ENCODE results near the gene NINL. TPM values are rescaled to one million over a fixed set of nuclear protein-coding genes. Genes with fewer than 3 reads are reported as not detected.
"Not testable (repeated sequence)": the region's sequence is repeated elsewhere in the genome, so short reads cannot be mapped to it uniquely, and the experiment has no call there.

Gene NINL
- 4.2 and 5.2 TPM in 2 replicates for total RNA-seq (2014; rRNA removed)
- 2.4 TPM for polyA plus RNA-seq (2012)

GRCh38 chr20:25584905-25585704 lies at the start of gene NINL:
Gene NINL, minus strand, starts transcription at chr20:25585531. Its CDS starts 58,944 bp downstream, at chr20:25526587.
- peak; percentile 51 for DNase-seq (ENCODE audit: low read depth)

- no peak for DNase-seq (ENCODE audit: low read depth)
Measured at GRCh38 chr20:25632940-25633790, 47.8 kb upstream of the NINL start.

DNA sequence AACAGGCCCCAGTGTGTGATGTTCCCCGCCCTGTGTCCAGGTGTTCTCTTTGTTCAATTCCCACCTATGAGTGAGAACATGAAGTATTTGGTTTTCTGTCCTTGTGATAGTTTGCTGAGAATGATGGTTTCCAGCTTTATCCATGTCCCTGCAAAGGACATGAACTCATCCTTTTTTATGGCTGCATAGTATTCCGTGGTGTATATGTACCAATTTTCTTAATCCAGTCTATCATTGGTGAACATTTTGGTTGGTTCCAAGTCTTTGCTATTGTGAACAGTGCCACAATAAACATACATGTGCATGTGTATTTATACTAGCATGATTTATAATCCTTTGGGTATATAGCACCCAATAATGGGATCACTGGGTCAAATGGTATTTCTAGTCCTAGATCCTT lies 45.3 kb upstream of the NINL start:
- not testable (repeated sequence) for DNase-seq (ENCODE audit: low read depth)

DNA sequence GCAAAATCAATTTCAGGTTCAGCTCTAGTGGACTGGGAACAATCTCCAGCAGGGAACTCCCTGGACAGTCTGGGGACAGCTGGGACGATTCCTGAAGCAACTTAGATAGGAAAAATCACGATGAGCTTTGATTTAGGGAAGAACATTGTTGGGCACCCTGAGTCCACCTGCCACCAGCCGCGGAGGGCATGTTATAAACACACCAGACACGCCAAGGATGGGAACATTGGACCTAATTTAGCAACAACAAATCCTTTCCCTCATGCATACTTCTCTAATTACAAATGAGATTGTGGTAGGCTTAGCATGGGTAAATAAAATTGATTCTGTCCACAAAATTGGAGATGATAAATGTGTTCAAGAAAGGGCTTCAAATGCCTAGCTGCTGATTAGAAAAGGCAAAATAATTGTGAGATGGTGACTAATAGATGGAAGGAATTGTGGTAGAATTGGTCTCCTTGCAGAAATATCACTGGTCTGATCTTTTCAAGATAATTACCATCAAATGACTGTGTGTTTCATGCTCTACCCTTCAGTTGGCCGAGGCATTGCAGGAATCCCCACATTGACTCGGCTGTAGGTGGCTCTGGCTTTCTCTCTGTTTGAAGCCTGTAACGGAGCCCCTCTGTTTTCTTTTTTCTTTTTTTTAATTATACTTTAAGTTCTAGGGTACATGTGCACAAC lies 44.6 kb upstream of the NINL start:
- no peak for DNase-seq (ENCODE audit: low read depth)

DNA sequence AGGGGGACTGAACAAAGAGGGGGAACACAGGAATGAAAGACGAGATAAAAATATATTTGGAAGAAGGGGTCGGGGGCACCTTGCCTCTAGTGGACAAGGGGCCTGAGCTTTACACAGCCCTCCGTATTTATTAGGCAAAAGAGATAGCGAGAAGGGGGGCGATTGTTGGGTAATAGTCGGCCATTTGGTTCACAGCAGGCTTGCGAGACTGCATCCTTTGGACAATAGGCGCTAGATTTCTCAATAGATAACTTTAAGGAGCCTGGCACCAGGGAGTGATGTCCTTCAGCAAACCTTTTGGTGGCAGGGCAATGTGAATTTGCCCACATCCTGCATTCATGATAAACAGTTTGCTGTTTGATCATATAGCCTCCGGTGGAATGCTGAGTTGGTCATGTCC lies 41.4 kb upstream of the NINL start:
- DNase-seq (ENCODE audit: low read depth): no peak

DNA sequence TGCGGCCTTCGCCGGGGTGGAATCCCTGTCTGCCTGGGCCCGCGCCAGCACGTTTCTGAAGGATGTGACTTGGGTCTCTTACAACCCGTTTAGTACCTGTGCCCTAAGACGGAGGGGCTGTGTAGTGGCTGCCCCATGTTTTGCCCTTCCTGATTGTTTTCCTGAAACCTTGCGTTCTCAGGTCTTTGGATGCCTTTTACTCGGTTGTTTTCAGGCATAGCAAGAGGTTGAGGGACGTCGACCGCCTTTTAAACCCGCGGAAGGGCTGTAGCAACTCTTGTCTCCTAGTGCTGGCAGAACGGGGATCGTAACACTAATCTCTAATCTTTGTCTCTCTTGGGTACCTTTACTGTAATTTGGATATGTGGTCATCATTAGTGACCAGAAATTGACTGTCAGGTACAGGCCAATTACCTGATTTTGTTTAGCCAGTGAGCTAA lies 39.2 kb upstream of the NINL start:
- DNase-seq (ENCODE audit: low read depth): no peak

DNA sequence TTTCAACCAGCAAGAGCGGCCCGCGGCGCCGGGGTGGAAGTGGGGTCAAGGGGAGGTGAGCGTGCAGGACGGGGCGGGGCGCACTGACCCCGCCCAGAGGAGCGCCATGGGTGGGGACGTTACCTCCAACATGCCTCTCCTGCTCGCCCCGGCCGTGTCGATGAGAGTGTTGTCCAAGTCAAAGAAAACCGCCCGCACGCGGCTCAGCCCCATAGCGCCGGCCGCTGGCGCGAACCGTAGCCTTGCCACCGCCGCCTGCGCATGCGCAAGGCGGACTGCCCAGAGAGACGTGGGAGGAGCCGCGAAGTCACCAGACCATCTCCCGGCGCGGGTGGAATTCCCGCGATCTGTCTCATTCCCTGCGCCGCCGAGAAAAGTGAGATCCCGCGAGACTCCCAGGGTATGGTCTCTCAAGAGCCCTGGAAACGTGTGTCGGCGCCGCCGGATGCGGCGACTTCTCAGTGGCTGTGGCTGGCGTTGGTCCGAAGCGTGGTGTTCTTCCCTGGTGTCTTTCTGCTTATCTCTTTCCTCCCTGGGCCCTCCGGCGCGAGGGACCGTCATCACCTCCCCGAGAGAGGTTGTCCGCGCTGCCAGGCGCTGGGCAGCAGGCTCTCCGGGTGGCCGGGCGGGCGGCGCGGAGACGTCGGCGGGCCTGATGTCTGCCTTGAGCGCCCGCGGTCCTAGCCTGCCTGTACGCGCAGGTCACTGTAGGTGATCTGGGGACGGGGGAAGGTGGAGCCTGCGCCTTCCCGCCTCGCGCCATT lies 38.6 kb upstream of the NINL start, which contains the start of gene NANP:
Gene NANP, minus strand, starts transcription at position 279 of the 764 bp plus-strand sequence. Its CDS starts 66 bp downstream, at position 213.
- peak; percentile 98 for DNase-seq (ENCODE audit: low read depth)

- DNase-seq (ENCODE audit: low read depth): peak; percentile 35
Measured at GRCh38 chr20:25623225-25623735, 37.9 kb upstream of the NINL start.

- DNase-seq (ENCODE audit: low read depth): no peak
Measured at GRCh38 chr20:25622450-25623224, 37.3 kb upstream of the NINL start.

DNA sequence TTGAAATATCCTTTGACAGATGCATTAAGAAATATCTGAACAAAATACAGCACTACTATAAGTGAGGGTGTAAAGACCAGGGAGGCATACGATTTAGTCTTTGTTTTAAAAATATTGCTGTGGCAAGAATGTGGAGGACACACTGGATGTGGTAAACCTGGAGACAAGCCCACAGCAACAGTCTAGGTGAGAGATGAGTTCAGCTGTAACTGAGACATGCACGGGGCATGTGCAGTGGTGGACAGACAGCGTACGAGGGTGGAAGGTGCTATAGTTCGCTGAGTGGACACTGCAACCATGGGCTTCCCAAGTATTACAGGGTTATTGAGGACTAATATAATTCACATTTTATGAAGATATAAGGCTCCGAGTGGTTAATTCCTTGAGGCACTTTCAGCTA lies 36.7 kb upstream of the NINL start:
- no peak for DNase-seq (ENCODE audit: low read depth)

- DNase-seq (ENCODE audit: low read depth): no peak
Measured at GRCh38 chr20:25619514-25619913, 34.2 kb upstream of the NINL start.

DNA sequence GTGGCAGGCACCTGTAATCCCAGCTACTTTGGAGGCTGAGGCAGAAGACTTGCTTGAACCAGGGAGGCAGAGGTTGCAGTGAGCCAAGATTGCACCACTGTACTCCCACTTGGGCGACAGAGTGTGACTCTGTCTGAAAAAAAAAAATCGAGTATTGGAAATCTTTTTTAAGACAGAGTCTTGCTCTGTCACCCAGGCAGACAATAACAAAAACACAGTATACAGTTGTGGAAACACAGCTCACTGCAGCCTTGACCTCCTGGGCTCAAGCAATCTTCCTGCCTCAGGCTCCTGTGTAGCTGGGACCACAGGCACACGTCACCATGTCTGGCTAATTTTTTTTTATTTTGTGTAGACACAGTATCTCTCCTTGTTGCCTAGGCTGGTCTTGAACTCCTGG lies 23.4 kb upstream of the NINL start:
- no peak for DNase-seq (ENCODE audit: low read depth)

- peak; percentile 50 for DNase-seq (ENCODE audit: low read depth)
Measured at GRCh38 chr20:25606094-25606695, 20.9 kb upstream of the NINL start.

GRCh38 chr20:25605148-25605547 lies 19.8 kb upstream of the NINL start:
- DNase-seq (ENCODE audit: low read depth): peak; percentile 83

DNA sequence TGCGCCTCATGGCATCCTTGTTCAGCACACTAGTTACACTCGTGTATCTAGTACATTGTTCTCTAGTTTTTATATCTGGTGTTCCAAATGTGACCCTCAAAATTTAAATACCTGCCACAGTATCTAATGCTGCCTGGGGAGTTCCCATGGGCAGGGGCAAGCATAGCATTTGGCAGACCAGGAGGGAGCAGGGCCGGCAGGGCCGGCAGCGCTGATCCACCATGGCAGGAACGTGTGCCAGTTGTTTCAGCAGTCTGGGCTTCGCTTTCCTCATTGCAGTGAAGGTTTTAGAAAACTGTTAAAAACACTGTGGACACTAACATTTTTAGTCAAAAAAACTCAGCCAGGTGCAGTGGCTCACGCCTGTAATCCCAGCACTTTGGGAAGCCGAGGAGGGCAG lies 19.3 kb upstream of the NINL start:
- no peak for DNase-seq (ENCODE audit: low read depth)

- DNase-seq (ENCODE audit: low read depth): not testable (repeated sequence)
Measured at GRCh38 chr20:25602914-25603309, 17.6 kb upstream of the NINL start.

DNA sequence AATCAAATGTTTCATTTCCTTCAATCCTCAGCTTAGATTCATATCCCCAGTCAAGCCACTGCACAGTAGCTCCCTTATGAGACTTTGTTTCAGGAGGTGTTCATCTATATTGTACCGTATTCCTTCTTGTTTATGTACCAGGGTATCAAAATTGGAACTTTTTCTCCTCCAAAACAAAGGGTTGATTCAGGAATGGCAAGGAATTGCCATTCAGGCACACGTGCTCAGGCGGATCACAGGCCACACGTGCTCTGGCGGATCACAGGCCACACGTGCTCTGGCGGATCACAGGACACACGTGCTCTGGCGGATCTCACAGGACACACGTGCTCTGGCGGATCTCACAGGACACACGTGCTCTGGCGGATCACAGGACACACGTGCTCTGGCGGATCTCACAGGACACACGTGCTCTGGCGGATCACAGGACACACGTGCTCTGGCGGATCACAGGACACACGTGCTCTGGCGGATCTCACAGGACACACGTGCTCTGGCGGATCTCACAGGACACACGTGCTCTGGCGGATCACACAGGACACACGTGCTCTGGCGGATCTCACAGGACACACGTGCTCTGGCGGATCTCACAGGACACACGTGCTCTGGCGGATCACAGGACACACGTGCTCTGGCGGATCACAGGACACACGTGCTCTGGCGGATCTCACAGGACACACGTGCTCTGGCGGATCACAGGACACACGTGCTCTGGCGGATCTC lies 17.0 kb upstream of the NINL start:
- DNase-seq (ENCODE audit: low read depth): not testable (repeated sequence)

- DNase-seq (ENCODE audit: low read depth): no peak
Measured at GRCh38 chr20:25601659-25602058, 16.3 kb upstream of the NINL start.

DNA sequence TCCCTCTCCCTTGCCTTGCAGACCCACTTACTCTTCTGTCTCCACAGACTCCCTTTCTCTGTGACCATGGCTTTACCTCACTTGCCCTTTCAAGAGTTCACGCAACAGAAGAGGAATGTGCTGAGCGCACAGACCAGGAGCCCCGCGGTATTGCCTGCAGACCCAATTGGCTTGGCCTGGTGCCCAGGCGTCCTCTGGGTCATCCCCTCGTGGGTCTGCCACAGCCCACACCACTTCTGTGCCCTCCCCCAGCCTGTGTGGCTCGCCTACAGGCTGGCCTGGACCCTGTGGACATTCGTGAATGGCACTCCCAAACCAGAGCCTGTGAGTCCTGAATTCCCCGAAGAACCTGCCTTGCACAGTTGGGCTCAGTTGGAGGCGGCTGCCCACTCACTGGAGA lies 15.3 kb upstream of the NINL start:
- no peak for DNase-seq (ENCODE audit: low read depth)

All from LHCN-M2 (cell line).